Measurements from ENCODE around the gene IL16. TPM values are rescaled to one million over a fixed set of nuclear protein-coding genes. Genes with fewer than 3 reads are reported as not detected.

IL16 gene
- total RNA-seq, 1 donor from 2014 or later = 34.6 TPM

DNA sequence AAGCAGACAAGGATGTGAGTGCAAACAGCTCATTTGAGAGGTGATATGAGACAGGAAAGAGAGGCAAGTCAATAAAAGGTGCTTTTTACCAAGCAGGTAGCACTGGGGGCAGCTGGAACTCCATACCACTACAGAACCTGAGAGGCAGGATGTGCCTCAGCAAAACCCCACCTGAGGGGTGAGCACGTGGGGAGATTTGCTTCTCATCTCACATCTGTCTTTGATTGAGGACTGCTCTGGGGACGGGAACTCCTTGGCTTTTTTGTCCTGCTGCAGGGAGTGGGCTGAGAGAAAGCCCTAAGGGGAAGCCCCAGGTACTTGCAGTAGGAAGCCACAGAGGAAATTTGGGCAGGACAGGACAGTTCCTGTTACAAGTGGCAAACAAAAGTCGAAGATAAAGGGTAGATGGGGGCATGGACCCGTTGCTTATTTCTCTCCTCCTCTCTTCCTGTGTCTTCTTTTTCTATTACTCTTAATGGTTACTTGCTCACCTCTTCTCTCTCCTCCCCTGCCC, 35.5 kb upstream of the IL16 start:
- no peak overlapping the region for H3K4me3 ChIP-seq
- no peaks in the 10 kb centered on the region for H3K27me3 ChIP-seq (ENCODE audit: low read depth)
- peak overlapping the region; percentile 62 for H3K27ac ChIP-seq
- ATAC-seq (no peak), DNase-seq (no peak)
- no peaks in the 10 kb centered on the region for H3K36me3 ChIP-seq
- TF ChIP-seq, protein P1, sequence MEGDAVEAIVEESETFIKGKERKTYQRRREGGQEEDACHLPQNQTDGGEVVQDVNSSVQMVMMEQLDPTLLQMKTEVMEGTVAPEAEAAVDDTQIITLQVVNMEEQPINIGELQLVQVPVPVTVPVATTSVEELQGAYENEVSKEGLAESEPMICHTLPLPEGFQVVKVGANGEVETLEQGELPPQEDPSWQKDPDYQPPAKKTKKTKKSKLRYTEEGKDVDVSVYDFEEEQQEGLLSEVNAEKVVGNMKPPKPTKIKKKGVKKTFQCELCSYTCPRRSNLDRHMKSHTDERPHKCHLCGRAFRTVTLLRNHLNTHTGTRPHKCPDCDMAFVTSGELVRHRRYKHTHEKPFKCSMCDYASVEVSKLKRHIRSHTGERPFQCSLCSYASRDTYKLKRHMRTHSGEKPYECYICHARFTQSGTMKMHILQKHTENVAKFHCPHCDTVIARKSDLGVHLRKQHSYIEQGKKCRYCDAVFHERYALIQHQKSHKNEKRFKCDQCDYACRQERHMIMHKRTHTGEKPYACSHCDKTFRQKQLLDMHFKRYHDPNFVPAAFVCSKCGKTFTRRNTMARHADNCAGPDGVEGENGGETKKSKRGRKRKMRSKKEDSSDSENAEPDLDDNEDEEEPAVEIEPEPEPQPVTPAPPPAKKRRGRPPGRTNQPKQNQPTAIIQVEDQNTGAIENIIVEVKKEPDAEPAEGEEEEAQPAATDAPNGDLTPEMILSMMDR (IDR thresholded peaks at IDR 0.05) = no peak
- no peaks in the 10 kb centered on the region for H3K9me3 ChIP-seq
- intact Hi-C loops (cut with DNase I) = no loop called here
- H3K4me1 ChIP-seq = peaks cover 43% of the 10 kb centered on the region

DNA sequence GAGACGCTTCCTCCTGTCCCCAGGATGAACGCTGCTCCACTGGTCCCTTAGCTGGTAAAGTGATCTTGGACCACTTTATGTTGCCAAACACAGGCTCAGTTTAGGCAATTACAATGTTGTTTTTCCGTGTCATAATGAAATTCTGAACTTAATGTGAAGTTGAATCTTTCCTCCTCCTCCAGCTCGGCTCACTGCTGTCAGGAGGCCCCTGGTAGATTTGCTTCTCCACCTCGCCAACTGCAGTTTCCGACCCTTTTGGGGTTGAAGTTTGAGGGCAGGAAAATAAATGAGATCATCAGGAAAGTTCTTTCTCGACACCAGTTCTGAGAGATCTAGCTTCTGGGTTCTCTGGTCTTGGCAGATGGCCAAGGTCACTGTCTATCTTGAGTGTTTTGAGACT, 34.8 kb upstream of the IL16 start:
- Histone ChIP-seq H3K9me3 (no peaks in the 10 kb centered on the region), H3K4me3 (no peak overlapping the region), H3K27ac (peak overlapping the region; percentile 62), H3K4me1 (peaks cover 43% of the 10 kb centered on the region), H3K36me3 (no peaks in the 10 kb centered on the region), H3K27me3 (ENCODE audit: low read depth) (no peaks in the 10 kb centered on the region)
- no peak for ATAC-seq
- TF ChIP-seq, protein P1 (IDR thresholded peaks at IDR 0.05) = no peak
- DNase-seq = no peak
- intact Hi-C loops (cut with DNase I) = no loop called here

DNA sequence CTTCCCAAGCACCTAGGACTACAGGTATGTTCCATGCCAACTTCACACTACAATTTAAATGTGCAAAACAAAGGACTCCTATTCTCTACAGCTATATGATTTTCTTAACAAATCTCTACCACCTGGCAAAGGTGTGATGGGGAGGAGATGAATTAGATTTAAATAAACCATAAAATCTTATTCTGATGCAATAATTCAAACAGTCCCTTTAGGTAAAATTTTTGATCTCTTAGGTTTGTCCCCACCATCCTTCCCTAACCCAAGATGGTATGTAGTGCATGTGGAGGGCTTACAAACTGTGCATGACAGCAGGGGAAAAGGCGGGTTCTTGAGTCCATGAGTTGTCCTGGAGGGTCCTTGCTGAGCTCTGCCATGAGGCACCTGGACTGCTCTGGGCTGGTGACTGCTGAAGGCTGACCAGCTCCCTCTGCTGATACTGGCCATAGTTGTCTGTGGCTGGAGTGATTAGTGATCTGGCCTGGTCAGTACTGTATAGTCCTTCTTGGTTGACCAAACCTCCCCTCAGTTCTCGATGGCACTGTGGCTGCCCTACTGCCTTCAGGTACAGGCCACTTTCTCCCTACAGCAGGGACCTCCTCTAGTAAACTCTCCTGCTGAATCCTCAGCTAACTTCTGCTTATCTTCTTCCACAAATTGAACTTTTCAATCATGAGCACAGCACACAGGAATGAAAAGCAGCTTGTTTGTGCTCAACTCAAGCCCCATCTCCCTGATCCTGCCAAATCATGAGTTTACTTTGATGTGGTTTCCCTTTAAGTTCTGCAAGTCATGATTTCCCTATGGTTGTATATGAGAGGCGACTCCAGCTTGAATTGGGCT, 32.5 kb upstream of the IL16 start:
- intact Hi-C loops (cut with DNase I) = no loop called here
- H3K27ac ChIP-seq = peak overlapping the region; percentile 2
- H3K27me3 ChIP-seq (ENCODE audit: low read depth) = no peaks in the 10 kb centered on the region
- peaks cover 49% of the 10 kb centered on the region for H3K4me1 ChIP-seq
- peak in 1 of 2 donors; percentile 36 for ATAC-seq
- H3K9me3 ChIP-seq = no peaks in the 10 kb centered on the region
- no peaks in the 10 kb centered on the region for H3K36me3 ChIP-seq
- no peak overlapping the region for H3K4me3 ChIP-seq
- DNase-seq = no peak
- TF ChIP-seq, protein P1 (IDR thresholded peaks at IDR 0.05) = no peak

DNA sequence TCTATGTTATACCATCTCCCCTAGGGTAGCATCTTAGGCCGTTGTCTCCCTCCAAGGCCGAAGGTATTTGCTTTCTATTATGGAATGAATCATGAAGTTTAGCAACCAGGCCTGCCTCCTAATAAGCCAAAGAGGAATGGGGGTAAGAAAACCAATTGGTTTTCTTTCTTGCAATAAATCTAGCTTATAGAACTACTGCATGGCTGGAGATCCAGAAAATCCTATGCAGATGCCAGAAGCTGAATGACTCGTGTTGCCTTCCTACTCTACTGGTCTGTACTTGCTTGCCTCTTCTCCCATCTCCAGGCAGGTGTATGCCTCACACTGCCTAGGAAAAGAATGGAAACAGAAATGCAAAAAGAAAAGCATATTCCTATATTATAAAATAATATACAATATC, 31.1 kb upstream of the IL16 start:
- ATAC-seq (no peak), DNase-seq (no peak)
- intact Hi-C loops (cut with DNase I) = no loop called here
- H3K4me1 ChIP-seq = peaks cover 42% of the 10 kb centered on the region
- no peaks in the 10 kb centered on the region for H3K9me3 ChIP-seq
- TF ChIP-seq, protein P1 (IDR thresholded peaks at IDR 0.05) = no peak
- no peaks in the 10 kb centered on the region for H3K36me3 ChIP-seq
- H3K27ac ChIP-seq = no peak overlapping the region
- H3K27me3 ChIP-seq (ENCODE audit: low read depth) = no peaks in the 10 kb centered on the region
- H3K4me3 ChIP-seq = no peak overlapping the region

DNA sequence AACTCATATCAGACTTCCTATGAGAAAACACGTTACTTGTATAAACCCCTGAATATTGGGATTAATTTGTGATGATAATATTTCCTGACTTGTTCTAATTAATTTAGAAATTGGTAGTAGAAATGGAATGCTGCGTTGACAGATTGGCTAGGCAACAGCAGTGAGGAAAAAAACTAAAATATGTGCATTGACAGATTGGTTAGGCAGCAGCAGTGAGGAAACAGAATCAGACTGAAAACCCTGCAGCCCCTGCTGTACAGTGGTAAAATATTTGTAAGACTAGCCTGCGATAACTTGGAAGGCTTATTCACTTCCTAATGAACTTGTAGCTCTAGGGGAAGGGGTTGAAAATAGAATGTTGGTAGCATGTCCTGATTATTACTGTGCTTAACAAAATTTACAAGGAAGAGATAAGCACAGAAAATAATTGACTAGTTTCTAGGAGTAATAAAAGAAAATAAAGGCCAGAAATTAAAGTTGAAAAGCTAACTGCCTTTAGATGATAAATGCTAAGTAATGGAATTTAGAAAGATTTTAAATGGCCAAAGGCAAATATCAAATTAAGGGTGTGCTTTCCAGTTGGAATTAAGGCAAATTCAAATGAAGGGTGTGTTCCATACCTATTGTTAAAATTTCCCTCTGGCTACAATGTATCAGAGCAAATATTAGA, 29.9 kb upstream of the IL16 start:
- H3K27ac ChIP-seq = peak overlapping the region; percentile 12
- TF ChIP-seq, protein P1 (IDR thresholded peaks at IDR 0.05) = no peak
- no peak for ATAC-seq
- H3K36me3 ChIP-seq = no peaks in the 10 kb centered on the region
- DNase-seq = no peak
- H3K4me1 ChIP-seq = peaks cover 30% of the 10 kb centered on the region
- no peaks in the 10 kb centered on the region for H3K9me3 ChIP-seq
- intact Hi-C loops (cut with DNase I) = no loop called here
- no peak overlapping the region for H3K4me3 ChIP-seq
- H3K27me3 ChIP-seq (ENCODE audit: low read depth) = no peaks in the 10 kb centered on the region

Data from lower lobe of right lung (tissue), 2 donors.